ENCODE data around the gene FAF1. TPM values are rescaled to one million over a fixed set of nuclear protein-coding genes. Genes with fewer than 3 reads are reported as not detected.

Gene FAF1
- total and polyA plus RNA-seq, 8 donors, result 47.4 to 58.3 (median 53.2) TPM

GRCh38 chr1:50553921-50554320, 406.1 kb downstream of the FAF1 start:
- DNase-seq (no peak), ATAC-seq (no peak)
- Histone ChIP-seq H3K4me1 (no peaks in the 10 kb centered on the region), H3K27me3 (no peaks in the 10 kb centered on the region), H3K9me3 (no peaks in the 10 kb centered on the region), H3K27ac (no peak overlapping the region), H3K36me3 (no peaks in the 10 kb centered on the region), H3K4me3 (no peak overlapping the region)
- TF ChIP-seq, protein P1, sequence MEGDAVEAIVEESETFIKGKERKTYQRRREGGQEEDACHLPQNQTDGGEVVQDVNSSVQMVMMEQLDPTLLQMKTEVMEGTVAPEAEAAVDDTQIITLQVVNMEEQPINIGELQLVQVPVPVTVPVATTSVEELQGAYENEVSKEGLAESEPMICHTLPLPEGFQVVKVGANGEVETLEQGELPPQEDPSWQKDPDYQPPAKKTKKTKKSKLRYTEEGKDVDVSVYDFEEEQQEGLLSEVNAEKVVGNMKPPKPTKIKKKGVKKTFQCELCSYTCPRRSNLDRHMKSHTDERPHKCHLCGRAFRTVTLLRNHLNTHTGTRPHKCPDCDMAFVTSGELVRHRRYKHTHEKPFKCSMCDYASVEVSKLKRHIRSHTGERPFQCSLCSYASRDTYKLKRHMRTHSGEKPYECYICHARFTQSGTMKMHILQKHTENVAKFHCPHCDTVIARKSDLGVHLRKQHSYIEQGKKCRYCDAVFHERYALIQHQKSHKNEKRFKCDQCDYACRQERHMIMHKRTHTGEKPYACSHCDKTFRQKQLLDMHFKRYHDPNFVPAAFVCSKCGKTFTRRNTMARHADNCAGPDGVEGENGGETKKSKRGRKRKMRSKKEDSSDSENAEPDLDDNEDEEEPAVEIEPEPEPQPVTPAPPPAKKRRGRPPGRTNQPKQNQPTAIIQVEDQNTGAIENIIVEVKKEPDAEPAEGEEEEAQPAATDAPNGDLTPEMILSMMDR (IDR thresholded peaks at IDR 0.05), result no peak
- intact Hi-C loops (cut with DNase I), result no loop called here

GRCh38 chr1:50548243-50548642, 411.8 kb downstream of the FAF1 start:
- Histone ChIP-seq H3K9me3 (no peaks in the 10 kb centered on the region), H3K36me3 (no peaks in the 10 kb centered on the region), H3K27me3 (no peaks in the 10 kb centered on the region), H3K27ac (no peak overlapping the region), H3K4me1 (no peaks in the 10 kb centered on the region), H3K4me3 (no peak overlapping the region)
- DNase-seq (no peak), ATAC-seq (no peak)
- TF ChIP-seq, protein P1 (IDR thresholded peaks at IDR 0.05), result no peak
- intact Hi-C loops (cut with DNase I), result no loop called here

GRCh38 chr1:50542362-50542761, 417.7 kb downstream of the FAF1 start:
- ATAC-seq (no peak), DNase-seq (no peak)
- no peaks in the 10 kb centered on the region for H3K36me3 ChIP-seq
- intact Hi-C loops (cut with DNase I), result no loop called here
- no peaks in the 10 kb centered on the region for H3K9me3 ChIP-seq
- no peaks in the 10 kb centered on the region for H3K27me3 ChIP-seq
- H3K4me1 ChIP-seq, result no peaks in the 10 kb centered on the region
- H3K27ac ChIP-seq, result no peak overlapping the region
- H3K4me3 ChIP-seq, result no peak overlapping the region
- TF ChIP-seq, protein P1 (IDR thresholded peaks at IDR 0.05), result no peak

- no peaks in the 10 kb centered on the region for H3K36me3 ChIP-seq
- no peaks in the 10 kb centered on the region for H3K4me1 ChIP-seq
- H3K4me3 ChIP-seq, result no peak overlapping the region
- TF ChIP-seq, protein P1 (IDR thresholded peaks at IDR 0.05), result no peak
- intact Hi-C loops (cut with DNase I), result no loop called here
- DNase-seq, result no peak
- ATAC-seq, result no peak
- H3K9me3 ChIP-seq, result no peaks in the 10 kb centered on the region
- no peaks in the 10 kb centered on the region for H3K27me3 ChIP-seq
- no peak overlapping the region for H3K27ac ChIP-seq
Observed at GRCh38 chr1:50538476-50538875, 421.6 kb downstream of the FAF1 start.

GRCh38 chr1:50531601-50532000, 428.5 kb downstream of the FAF1 start:
- ATAC-seq (no peak), DNase-seq (no peak)
- no peak overlapping the region for H3K27ac ChIP-seq
- intact Hi-C loops (cut with DNase I), result no loop called here
- H3K4me1 ChIP-seq, result no peaks in the 10 kb centered on the region
- H3K36me3 ChIP-seq, result peaks cover 0 to 3% of the 10 kb centered on the region in 2 donors
- H3K4me3 ChIP-seq, result no peak overlapping the region
- TF ChIP-seq, protein P1 (IDR thresholded peaks at IDR 0.05), result no peak
- H3K27me3 ChIP-seq, result no peaks in the 10 kb centered on the region
- no peaks in the 10 kb centered on the region for H3K9me3 ChIP-seq
